GM23338 (cell line): Measurements from ENCODE around the gene LFNG. TPM values are rescaled to one million over a fixed set of nuclear protein-coding genes. Genes with fewer than 3 reads are reported as not detected.

Experiments
- ATAC-seq: fragments of 200-7000 bp; cut with Tn5 transposase; 3 replicates; pipeline ENCODE4 v1.9.1; 2020
- DNase-seq: peaks from one replicate; pipeline ENCODE4 v3.0.0-alpha.2; 2015; ENCODE audit warnings: low spot score
- H2AFZ ChIP-seq: fragments of 200-600 bp; sonication (generic); 2 replicates; pipeline ENCODE4 v1.8.0; 2016; ENCODE audit warnings: antibody characterized with exemption, mild to moderate bottlenecking, moderate library complexity
- H3F3A ChIP-seq: fragments of 200-600 bp; sonication (generic); replicated peaks from 2 replicates; pipeline ENCODE4 v1.8.0; 2017; ENCODE audit warnings: antibody characterized with exemption, mixed run types, low read depth
- H3K27ac ChIP-seq: fragments of 200-600 bp; sonication (generic); 2 replicates; pipeline ENCODE4 v1.6.1; 2016; ENCODE audit warnings: low read depth
- H3K27me3 ChIP-seq: fragments of 200-600 bp; sonication (generic); 2 replicates; pipeline ENCODE4 v1.8.0; 2016; ENCODE audit warnings: mild to moderate bottlenecking, mixed run types, moderate library complexity; ENCODE audit not compliant: insufficient read depth
- H3K36me3 ChIP-seq: fragments of 200-600 bp; sonication (generic); 2 replicates; pipeline ENCODE4 v1.8.0; 2016; ENCODE audit warnings: mild to moderate bottlenecking; ENCODE audit not compliant: insufficient read depth
- H3K4me1 ChIP-seq: fragments of 200-600 bp; sonication (generic); 2 replicates; pipeline ENCODE4 v1.8.0; 2016; ENCODE audit warnings: mild to moderate bottlenecking, moderate library complexity; ENCODE audit not compliant: insufficient read depth
- H3K4me2 ChIP-seq: fragments of 200-600 bp; sonication (generic); 2 replicates; pipeline ENCODE4 v1.7.1; 2017; ENCODE audit warnings: mixed run types
- H3K4me3 ChIP-seq: fragments of 200-600 bp; sonication (generic); 2 replicates; pipeline ENCODE4 v1.6.1; 2016; ENCODE audit warnings: mixed run types
- H3K79me2 ChIP-seq: fragments of 200-600 bp; sonication (generic); replicated peaks from 2 replicates; pipeline ENCODE4 v1.8.0; 2017; ENCODE audit warnings: mild to moderate bottlenecking; ENCODE audit not compliant: insufficient read depth
- H3K9me2 ChIP-seq: fragments of 200-600 bp; sonication (generic); 2 replicates; pipeline ENCODE4 v1.8.0; 2017; ENCODE audit not compliant: insufficient read depth
- H4K20me1 ChIP-seq: fragments of 200-600 bp; sonication (generic); replicated peaks from 2 replicates; pipeline ENCODE4 v1.8.0; 2017; ENCODE audit warnings: mild to moderate bottlenecking; ENCODE audit not compliant: insufficient read depth
- H3K27ac Mint-ChIP-seq: 2 replicates; pipeline ENCODE4 v1.8.0; 2020; ENCODE audit warnings: inconsistent platforms, mild to moderate bottlenecking, moderate library complexity, mixed read lengths
- H3K27me3 Mint-ChIP-seq: 3 replicates; pipeline ENCODE4 v1.8.0; 2022; ENCODE audit warnings: low read depth, mild to moderate bottlenecking, moderate library complexity, mixed read lengths, inconsistent platforms; ENCODE audit not compliant: insufficient read depth, poor library complexity
- H3K36me3 Mint-ChIP-seq: 3 replicates; pipeline ENCODE4 v1.8.0; 2021; ENCODE audit warnings: low read depth, mild to moderate bottlenecking, inconsistent platforms, moderate library complexity, mixed read lengths
- H3K4me1 Mint-ChIP-seq: 3 replicates; pipeline ENCODE4 v1.8.0; 2020; ENCODE audit warnings: mild to moderate bottlenecking, inconsistent platforms, mixed read lengths
- H3K4me3 Mint-ChIP-seq: 3 replicates; pipeline ENCODE4 v1.8.0; 2021; ENCODE audit warnings: moderate library complexity, mild to moderate bottlenecking, inconsistent platforms, mixed read lengths
- H3K9me3 Mint-ChIP-seq: 3 replicates; pipeline ENCODE4 v1.8.0; 2020; ENCODE audit warnings: moderate library complexity, mild to moderate bottlenecking, inconsistent platforms, mixed read lengths
- CREB1 ChIP-seq: fragments of 250-450 bp; sonication (Bioruptor Pico); IDR thresholded peaks from 2 replicates; pipeline ENCODE4 v1.5.0; 2020; ENCODE audit warnings: low read depth, mild to moderate bottlenecking, moderate library complexity
- EZH2 ChIP-seq: fragments of 200-600 bp; sonication (generic); IDR thresholded peaks from one replicate; pipeline ENCODE4 v1.8.0; 2017; ENCODE audit warnings: antibody characterized with exemption, mild to moderate bottlenecking, low read depth; ENCODE audit not compliant: unreplicated experiment
- EZH2phosphoT487 ChIP-seq: fragments of 200-600 bp; sonication (generic); IDR thresholded peaks from one replicate; pipeline ENCODE4 v1.8.1; 2018; ENCODE audit warnings: antibody characterized with exemption; ENCODE audit not compliant: unreplicated experiment
- JUNB ChIP-seq: IDR thresholded peaks from one replicate; pipeline ENCODE4 v1.6.1; 2016; ENCODE audit warnings: antibody characterized with exemption; ENCODE audit not compliant: unreplicated experiment
- NANOG ChIP-seq: IDR thresholded peaks from 2 replicates; pipeline ENCODE4 v1.6.1; 2016; ENCODE audit warnings: antibody characterized with exemption, borderline replicate concordance
- POLR2AphosphoS5 ChIP-seq: IDR thresholded peaks from 2 replicates; pipeline ENCODE4 v1.6.1; 2016; ENCODE audit warnings: antibody characterized with exemption, low read depth
- STAT1 ChIP-seq: IDR thresholded peaks from one replicate; pipeline ENCODE4 v1.6.1; 2016; ENCODE audit warnings: antibody characterized with exemption; ENCODE audit not compliant: unreplicated experiment
- ZNF114 ChIP-seq: fragments of 250-450 bp; sonication (Bioruptor Pico); IDR thresholded peaks from 2 replicates; pipeline ENCODE4 v1.5.0; 2020; ENCODE audit warnings: mild to moderate bottlenecking, moderate library complexity
- ZNF331 ChIP-seq: fragments of 250-450 bp; sonication (Bioruptor Pico); IDR thresholded peaks from 2 replicates; pipeline ENCODE4 v1.5.0; 2020; ENCODE audit warnings: low read depth, mild to moderate bottlenecking, moderate library complexity
- polyA plus RNA-seq: library from polyadenylated mRNA; unstranded; fragments of >200 nt; fragmentation: Nextera tagmentation; extraction: Ambion mirVana; gene quantifications from 2 replicates; pipeline ENCODE4 v1.2.1, GENCODE V29; 2016
- total RNA-seq: library from RNA; depleted of rRNA; stranded (reverse); fragments of >200 nt; shearing (Covaris generic); gene quantifications from 2 replicates; pipeline ENCODE4 v1.2.3, GENCODE V29; 2014
- TF ChIP-seq, protein P1 (sequence below): fragments of 250-450 bp; sonication (Bioruptor Pico); IDR thresholded peaks from 2 replicates; pipeline ENCODE4 v1.5.0; 2020; ENCODE audit warnings: mild to moderate bottlenecking, moderate library complexity
- TF ChIP-seq, protein P2 (sequence below), 2 experiments: fragments of 200-600 bp in 1 of 2; sonication (generic) in 1 of 2; conservative IDR thresholded peaks; 2 replicates each; pipeline versions ENCODE4 v1.5.1 to v1.6.1; 2016 to 2017; ENCODE audit warnings: antibody characterized with exemption in 2 of 2, low read depth in 2 of 2, mild to moderate bottlenecking in 2 of 2, moderate library complexity in 1 of 2
- TF ChIP-seq, protein P3 (sequence below): IDR thresholded peaks from 2 replicates; pipeline ENCODE4 v1.6.1; 2016; ENCODE audit warnings: antibody characterized with exemption
- TF ChIP-seq, protein P4 (sequence below): IDR thresholded peaks from one replicate; pipeline ENCODE4 v1.6.1; 2018; ENCODE audit warnings: antibody characterized with exemption; ENCODE audit not compliant: unreplicated experiment

LFNG gene
- total and polyA plus RNA-seq, 2 experiments from 2014 or later: 1.7 to 35.4 TPM

DNA sequence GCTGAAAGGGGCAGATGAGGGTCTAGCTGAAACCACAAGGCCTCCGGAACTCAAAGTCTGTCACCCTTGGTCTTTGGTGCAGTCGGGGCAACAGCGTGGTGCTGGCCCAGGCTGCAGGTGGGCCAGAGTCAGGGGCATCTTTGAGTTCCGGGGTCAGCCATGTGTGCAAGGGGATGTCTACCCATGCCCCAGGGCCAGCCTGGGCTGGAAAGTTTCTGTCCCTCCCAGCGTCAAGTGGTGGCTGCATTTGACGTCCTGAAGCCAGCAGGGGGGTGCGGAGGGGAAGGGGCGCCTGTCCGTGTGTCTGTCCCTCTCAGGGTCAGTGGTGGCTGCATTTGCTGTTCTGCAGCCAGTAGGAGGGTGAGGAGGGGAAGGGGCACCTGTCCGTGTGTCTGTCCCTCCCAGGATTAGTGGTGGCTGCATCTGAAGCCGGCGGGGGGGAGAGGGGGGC is 35.1 kb downstream of the LFNG start:
- no peak overlapping the region for H3K27ac ChIP-seq

More for the DNA sequence above, 35.1 kb downstream of the LFNG start:
- Mint-ChIP-seq H3K4me3 (peak overlapping the region; percentile 80), H3K4me1 (peaks cover 8% of the 10 kb centered on the region), H3K27me3 (peaks cover 6% of the 10 kb centered on the region), H3K9me3 (no peaks in the 10 kb centered on the region; the same call in 2 of the 3 replicates), H3K36me3 (peaks cover 28% of the 10 kb centered on the region), H3K27ac (no peak overlapping the region)
- Histone ChIP-seq H3K9me2 (no peaks in the 10 kb centered on the region), H3K27me3 (no peaks in the 10 kb centered on the region), H3K79me2 (peaks cover 21% of the 10 kb centered on the region), H2AFZ (no peak overlapping the region), H3F3A (peaks cover 11% of the 10 kb centered on the region), H3K4me2 (peak overlapping the region; percentile 85), H3K4me1 (peaks cover 7% of the 10 kb centered on the region; the same call in 1 of the 2 replicates), H3K4me3 (peak overlapping the region; percentile 83), H4K20me1 (peaks cover 9% of the 10 kb centered on the region), H3K36me3 (peaks cover 6% of the 10 kb centered on the region; the same call in 1 of the 2 replicates)
- DNase-seq (no peak), ATAC-seq (no peak)
- TF ChIP-seq, protein P1, sequence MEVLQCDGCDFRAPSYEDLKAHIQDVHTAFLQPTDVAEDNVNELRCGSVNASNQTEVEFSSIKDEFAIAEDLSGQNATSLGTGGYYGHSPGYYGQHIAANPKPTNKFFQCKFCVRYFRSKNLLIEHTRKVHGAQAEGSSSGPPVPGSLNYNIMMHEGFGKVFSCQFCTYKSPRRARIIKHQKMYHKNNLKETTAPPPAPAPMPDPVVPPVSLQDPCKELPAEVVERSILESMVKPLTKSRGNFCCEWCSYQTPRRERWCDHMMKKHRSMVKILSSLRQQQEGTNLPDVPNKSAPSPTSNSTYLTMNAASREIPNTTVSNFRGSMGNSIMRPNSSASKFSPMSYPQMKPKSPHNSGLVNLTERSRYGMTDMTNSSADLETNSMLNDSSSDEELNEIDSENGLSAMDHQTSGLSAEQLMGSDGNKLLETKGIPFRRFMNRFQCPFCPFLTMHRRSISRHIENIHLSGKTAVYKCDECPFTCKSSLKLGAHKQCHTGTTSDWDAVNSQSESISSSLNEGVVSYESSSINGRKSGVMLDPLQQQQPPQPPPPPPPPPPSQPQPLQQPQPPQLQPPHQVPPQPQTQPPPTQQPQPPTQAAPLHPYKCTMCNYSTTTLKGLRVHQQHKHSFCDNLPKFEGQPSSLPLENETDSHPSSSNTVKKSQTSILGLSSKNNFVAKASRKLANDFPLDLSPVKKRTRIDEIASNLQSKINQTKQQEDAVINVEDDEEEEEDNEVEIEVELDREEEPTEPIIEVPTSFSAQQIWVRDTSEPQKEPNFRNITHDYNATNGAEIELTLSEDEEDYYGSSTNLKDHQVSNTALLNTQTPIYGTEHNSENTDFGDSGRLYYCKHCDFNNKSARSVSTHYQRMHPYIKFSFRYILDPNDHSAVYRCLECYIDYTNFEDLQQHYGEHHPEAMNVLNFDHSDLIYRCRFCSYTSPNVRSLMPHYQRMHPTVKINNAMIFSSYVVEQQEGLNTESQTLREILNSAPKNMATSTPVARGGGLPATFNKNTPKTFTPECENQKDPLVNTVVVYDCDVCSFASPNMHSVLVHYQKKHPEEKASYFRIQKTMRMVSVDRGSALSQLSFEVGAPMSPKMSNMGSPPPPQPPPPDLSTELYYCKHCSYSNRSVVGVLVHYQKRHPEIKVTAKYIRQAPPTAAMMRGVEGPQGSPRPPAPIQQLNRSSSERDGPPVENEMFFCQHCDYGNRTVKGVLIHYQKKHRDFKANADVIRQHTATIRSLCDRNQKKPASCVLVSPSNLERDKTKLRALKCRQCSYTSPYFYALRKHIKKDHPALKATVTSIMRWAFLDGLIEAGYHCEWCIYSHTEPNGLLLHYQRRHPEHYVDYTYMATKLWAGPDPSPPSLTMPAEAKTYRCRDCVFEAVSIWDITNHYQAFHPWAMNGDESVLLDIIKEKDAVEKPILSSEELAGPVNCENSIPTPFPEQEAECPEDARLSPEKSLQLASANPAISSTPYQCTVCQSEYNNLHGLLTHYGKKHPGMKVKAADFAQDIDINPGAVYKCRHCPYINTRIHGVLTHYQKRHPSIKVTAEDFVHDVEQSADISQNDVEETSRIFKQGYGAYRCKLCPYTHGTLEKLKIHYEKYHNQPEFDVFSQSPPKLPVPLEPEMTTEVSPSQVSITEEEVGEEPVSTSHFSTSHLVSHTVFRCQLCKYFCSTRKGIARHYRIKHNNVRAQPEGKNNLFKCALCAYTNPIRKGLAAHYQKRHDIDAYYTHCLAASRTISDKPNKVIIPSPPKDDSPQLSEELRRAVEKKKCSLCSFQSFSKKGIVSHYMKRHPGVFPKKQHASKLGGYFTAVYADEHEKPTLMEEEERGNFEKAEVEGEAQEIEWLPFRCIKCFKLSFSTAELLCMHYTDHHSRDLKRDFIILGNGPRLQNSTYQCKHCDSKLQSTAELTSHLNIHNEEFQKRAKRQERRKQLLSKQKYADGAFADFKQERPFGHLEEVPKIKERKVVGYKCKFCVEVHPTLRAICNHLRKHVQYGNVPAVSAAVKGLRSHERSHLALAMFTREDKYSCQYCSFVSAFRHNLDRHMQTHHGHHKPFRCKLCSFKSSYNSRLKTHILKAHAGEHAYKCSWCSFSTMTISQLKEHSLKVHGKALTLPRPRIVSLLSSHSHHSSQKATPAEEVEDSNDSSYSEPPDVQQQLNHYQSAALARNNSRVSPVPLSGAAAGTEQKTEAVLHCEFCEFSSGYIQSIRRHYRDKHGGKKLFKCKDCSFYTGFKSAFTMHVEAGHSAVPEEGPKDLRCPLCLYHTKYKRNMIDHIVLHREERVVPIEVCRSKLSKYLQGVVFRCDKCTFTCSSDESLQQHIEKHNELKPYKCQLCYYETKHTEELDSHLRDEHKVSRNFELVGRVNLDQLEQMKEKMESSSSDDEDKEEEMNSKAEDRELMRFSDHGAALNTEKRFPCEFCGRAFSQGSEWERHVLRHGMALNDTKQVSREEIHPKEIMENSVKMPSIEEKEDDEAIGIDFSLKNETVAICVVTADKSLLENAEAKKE: no peak
- TF ChIP-seq EZH2phosphoT487: no peak
- no peak for TF ChIP-seq JUNB
- no peak for TF ChIP-seq EZH2
- no peak for TF ChIP-seq POLR2AphosphoS5
- no peak for TF ChIP-seq STAT1
- no peak for TF ChIP-seq NANOG
- no peak for TF ChIP-seq CREB1 (CRISPR knock-in tag)
- TF ChIP-seq, protein P2, sequence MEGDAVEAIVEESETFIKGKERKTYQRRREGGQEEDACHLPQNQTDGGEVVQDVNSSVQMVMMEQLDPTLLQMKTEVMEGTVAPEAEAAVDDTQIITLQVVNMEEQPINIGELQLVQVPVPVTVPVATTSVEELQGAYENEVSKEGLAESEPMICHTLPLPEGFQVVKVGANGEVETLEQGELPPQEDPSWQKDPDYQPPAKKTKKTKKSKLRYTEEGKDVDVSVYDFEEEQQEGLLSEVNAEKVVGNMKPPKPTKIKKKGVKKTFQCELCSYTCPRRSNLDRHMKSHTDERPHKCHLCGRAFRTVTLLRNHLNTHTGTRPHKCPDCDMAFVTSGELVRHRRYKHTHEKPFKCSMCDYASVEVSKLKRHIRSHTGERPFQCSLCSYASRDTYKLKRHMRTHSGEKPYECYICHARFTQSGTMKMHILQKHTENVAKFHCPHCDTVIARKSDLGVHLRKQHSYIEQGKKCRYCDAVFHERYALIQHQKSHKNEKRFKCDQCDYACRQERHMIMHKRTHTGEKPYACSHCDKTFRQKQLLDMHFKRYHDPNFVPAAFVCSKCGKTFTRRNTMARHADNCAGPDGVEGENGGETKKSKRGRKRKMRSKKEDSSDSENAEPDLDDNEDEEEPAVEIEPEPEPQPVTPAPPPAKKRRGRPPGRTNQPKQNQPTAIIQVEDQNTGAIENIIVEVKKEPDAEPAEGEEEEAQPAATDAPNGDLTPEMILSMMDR (conservative IDR thresholded peaks at IDR 0.05; ENCODE audit: low read depth in 2 of 2): no peak
- no peak for TF ChIP-seq ZNF114 (CRISPR knock-in tag)
- TF ChIP-seq, protein P3, sequence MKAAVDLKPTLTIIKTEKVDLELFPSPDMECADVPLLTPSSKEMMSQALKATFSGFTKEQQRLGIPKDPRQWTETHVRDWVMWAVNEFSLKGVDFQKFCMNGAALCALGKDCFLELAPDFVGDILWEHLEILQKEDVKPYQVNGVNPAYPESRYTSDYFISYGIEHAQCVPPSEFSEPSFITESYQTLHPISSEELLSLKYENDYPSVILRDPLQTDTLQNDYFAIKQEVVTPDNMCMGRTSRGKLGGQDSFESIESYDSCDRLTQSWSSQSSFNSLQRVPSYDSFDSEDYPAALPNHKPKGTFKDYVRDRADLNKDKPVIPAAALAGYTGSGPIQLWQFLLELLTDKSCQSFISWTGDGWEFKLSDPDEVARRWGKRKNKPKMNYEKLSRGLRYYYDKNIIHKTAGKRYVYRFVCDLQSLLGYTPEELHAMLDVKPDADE: no peak
- TF ChIP-seq, protein P4, sequence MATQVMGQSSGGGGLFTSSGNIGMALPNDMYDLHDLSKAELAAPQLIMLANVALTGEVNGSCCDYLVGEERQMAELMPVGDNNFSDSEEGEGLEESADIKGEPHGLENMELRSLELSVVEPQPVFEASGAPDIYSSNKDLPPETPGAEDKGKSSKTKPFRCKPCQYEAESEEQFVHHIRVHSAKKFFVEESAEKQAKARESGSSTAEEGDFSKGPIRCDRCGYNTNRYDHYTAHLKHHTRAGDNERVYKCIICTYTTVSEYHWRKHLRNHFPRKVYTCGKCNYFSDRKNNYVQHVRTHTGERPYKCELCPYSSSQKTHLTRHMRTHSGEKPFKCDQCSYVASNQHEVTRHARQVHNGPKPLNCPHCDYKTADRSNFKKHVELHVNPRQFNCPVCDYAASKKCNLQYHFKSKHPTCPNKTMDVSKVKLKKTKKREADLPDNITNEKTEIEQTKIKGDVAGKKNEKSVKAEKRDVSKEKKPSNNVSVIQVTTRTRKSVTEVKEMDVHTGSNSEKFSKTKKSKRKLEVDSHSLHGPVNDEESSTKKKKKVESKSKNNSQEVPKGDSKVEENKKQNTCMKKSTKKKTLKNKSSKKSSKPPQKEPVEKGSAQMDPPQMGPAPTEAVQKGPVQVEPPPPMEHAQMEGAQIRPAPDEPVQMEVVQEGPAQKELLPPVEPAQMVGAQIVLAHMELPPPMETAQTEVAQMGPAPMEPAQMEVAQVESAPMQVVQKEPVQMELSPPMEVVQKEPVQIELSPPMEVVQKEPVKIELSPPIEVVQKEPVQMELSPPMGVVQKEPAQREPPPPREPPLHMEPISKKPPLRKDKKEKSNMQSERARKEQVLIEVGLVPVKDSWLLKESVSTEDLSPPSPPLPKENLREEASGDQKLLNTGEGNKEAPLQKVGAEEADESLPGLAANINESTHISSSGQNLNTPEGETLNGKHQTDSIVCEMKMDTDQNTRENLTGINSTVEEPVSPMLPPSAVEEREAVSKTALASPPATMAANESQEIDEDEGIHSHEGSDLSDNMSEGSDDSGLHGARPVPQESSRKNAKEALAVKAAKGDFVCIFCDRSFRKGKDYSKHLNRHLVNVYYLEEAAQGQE: no peak
- no peak for TF ChIP-seq ZNF331 (CRISPR knock-in tag)
